Dermis blood vessel endothelial cell (primary cell): ENCODE data around the gene ENPP6. TPM values are rescaled to one million over a fixed set of nuclear protein-coding genes. Genes with fewer than 3 reads are reported as not detected.
"Not testable (repeated sequence)": the region's sequence is repeated elsewhere in the genome, so short reads cannot be mapped to it uniquely, and the experiment has no call there.

Source experiments
- DNase-seq: peaks from one replicate; pipeline ENCODE4 v3.0.0; 2010
- total RNA-seq: library from RNA; depleted of rRNA; stranded (reverse); fragments of >200 nt; gene quantifications from 2 replicates; pipeline ENCODE4 v1.2.3, GENCODE V29; 2014

ENPP6 gene
- total RNA-seq, 1 donor from 2014 or later = not detected

- DNase-seq = no peak
Observed at GRCh38 chr4:184234155-184234554, 16.5 kb upstream of the ENPP6 start.

- DNase-seq = no peak
Observed at GRCh38 chr4:184232975-184233374, 15.3 kb upstream of the ENPP6 start.

- DNase-seq = no peak
Observed at GRCh38 chr4:184232202-184232601, 14.5 kb upstream of the ENPP6 start.

- no peak for DNase-seq
Observed at GRCh38 chr4:184231573-184231972, 13.9 kb upstream of the ENPP6 start.

- DNase-seq = no peak
Observed at GRCh38 chr4:184228056-184228705, 10.5 kb upstream of the ENPP6 start.

GRCh38 chr4:184216515-184216914 is 1.2 kb downstream of the ENPP6 start:
- no peak for DNase-seq

- DNase-seq = no peak
Observed at GRCh38 chr4:184215709-184216328, 1.9 kb downstream of the ENPP6 start.

- no peak for DNase-seq
Observed at GRCh38 chr4:184214931-184215330, 2.7 kb downstream of the ENPP6 start.

GRCh38 chr4:184207734-184208607 is 9.7 kb downstream of the ENPP6 start:
- DNase-seq = not testable (repeated sequence)

- DNase-seq = no peak
Observed at GRCh38 chr4:184205243-184205642, 12.4 kb downstream of the ENPP6 start.

GRCh38 chr4:184203300-184203699 is 14.4 kb downstream of the ENPP6 start:
- DNase-seq = no peak

GRCh38 chr4:184201179-184201578 is 16.5 kb downstream of the ENPP6 start:
- no peak for DNase-seq

GRCh38 chr4:184200296-184200695 is 17.4 kb downstream of the ENPP6 start:
- no peak for DNase-seq

- no peak for DNase-seq
Observed at GRCh38 chr4:184199780-184200179, 17.9 kb downstream of the ENPP6 start.

- no peak for DNase-seq
Observed at GRCh38 chr4:184198190-184198589, 19.5 kb downstream of the ENPP6 start.

- no peak for DNase-seq
Observed at GRCh38 chr4:184197536-184198082, 20.1 kb downstream of the ENPP6 start.

- no peak for DNase-seq
Observed at GRCh38 chr4:184196730-184197385, 20.8 kb downstream of the ENPP6 start.

- DNase-seq = no peak
Observed at GRCh38 chr4:184193556-184194525, 23.8 kb downstream of the ENPP6 start.

- DNase-seq = no peak
Observed at GRCh38 chr4:184192933-184193332, 24.7 kb downstream of the ENPP6 start.

GRCh38 chr4:184191267-184191666 is 26.4 kb downstream of the ENPP6 start:
- no peak for DNase-seq

GRCh38 chr4:184190711-184191110 is 27.0 kb downstream of the ENPP6 start:
- no peak for DNase-seq

GRCh38 chr4:184189966-184190365 is 27.7 kb downstream of the ENPP6 start:
- DNase-seq = no peak
